Ishikawa (cell line): Measurements from ENCODE around the gene LGALS7B.

Source experiments
- EGR1 ChIP-seq: IDR thresholded peaks from 2 replicates; pipeline ENCODE4 v1.6.1; 2012
- TCF12 ChIP-seq: IDR thresholded peaks from 2 replicates; pipeline ENCODE4 v1.6.1; 2012; ENCODE audit warnings: low read depth
- TF ChIP-seq, protein P1 (sequence below): IDR thresholded peaks from 2 replicates; pipeline ENCODE4 v1.6.1; 2012

DNA sequence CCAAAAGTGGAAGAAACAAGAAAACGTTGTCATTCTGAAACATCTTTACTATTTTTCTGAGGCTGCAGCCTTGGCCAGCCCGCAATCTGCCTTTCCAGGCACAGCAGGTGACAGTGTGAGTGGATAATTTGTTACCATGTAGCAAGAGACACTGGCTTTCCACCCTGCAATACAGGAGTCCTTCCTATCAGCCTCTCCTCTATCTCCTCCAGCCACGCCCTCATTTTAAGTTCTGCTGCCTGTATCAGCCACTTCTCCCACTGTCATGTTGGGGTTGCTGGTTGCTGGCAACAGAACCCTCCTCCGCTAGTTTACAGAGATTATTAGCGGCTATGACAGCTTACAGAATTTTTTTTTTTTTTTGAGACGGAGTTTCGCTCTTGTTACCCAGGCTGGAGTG is 7.9 kb upstream of the LGALS7B start:
- no peak for TF ChIP-seq TCF12
- TF ChIP-seq, protein P1, sequence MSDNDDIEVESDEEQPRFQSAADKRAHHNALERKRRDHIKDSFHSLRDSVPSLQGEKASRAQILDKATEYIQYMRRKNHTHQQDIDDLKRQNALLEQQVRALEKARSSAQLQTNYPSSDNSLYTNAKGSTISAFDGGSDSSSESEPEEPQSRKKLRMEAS = no peak
- no peak for TF ChIP-seq EGR1
